GM18868 (cell line): ENCODE results near the gene NUDCD3.

Experiments used
- ATAC-seq: cut with Tn5 transposase; IDR thresholded peaks from one replicate; pipeline ENCODE4 v1.9.1; 2021; ENCODE audit warnings: mild to moderate bottlenecking, moderate library complexity; ENCODE audit not compliant: unreplicated experiment

The NUDCD3 gene

DNA sequence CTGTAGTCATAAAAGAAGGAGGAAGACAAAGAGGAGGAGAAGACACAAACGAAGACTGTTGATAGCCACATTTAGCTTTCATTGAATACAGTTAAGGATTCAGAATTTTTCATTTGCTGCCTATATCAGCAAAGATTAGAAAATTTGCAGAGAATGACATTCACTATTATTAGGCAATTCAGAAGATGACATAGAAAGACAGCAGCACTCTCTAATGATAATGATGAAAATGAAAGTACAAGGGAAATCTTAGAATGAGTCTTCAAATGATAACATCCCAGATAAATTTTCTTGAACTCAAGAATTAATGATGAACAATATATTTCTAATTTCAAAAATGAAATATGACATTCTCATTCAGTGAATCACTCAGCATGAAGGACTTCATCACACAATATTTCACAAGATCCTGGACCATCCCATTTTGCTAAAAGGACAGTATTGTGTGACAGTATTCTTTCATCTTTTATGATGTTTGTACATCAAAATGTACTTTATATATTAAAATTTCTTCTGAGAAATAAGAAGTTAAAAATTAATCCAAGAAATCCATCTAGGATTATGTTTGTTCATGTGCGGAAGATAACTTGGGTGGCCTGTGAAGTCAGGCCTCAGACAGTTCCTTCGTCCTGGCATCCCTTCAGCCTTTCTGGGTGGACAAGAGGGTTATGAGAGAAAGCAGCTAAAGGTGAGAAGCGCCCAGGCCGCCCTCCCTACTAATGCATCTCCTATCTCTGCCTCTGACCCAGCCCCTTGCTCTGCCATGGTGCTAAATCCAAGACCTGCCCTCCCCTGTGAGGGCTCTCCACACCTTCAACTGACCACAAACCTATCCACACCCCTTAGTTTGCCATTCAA, 117.7 kb downstream of the NUDCD3 start:
- ATAC-seq: no peak

- ATAC-seq: no peak
Observed at GRCh38 chr7:44368885-44369284, 121.6 kb downstream of the NUDCD3 start.

DNA sequence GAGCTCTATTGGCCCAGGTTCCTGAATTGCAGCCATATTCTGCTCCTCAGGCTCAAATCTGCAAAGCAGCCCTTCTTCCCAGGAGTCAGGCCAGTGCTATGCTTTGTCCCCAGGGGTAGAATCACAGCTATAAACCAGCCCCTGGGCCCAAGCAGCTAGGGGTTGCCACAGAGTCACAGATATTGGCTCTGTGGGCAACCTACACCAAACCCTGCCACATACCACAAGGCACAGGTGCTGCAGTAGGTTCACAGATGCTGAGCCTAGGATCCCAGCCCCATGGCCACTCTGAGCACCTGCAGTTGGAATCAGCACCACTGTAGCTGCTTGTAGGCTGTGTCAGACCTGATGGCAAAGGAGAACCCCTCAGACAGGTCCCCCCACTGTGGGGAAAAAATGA, 122.0 kb downstream of the NUDCD3 start:
- ATAC-seq: no peak

DNA sequence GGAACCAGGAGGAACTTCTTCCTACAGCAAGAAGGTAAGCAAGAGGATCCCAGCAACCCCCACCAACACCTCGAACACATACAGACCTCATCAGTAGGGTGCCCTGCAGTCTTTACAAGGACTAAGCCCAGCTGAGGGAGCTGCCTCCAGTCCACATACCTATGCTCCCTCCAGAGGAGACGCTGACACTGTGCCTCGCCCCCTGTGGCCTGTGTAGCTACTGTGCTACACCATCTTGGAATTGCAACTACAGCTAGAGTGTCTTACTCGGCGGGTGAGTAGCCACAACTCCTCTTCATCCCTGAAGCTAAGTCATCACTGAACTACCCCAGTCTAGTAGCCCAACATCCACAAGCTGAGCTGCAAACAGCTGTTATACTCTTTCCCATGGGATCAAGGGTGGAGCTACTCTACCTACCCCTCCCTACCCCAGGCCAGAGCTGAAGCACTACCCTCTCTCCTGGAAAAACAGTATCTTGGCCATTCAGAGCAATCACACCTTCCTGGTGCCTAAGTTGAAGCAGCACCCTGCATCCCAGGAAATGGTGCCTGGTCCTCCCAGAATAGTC, 122.9 kb downstream of the NUDCD3 start:
- no peak for ATAC-seq

DNA sequence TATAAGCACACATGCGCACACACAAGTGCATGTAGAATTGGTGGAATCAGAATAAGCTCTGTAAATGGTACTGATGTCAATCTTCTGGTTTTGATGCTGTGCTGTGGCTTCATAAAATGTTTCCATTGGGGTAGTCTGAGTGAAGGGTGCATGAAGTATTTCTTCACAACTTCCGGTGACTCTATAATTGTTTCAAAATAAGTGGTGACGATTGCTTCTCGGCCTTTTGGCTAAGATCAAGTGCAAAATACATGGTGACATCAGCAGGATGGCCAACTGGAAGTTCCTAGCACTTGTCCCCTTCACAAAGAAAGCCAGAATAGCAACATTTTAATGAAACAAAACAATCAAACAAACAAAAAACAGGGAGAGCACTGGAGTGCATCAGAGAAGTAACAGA, 123.5 kb downstream of the NUDCD3 start:
- ATAC-seq: no peak

DNA sequence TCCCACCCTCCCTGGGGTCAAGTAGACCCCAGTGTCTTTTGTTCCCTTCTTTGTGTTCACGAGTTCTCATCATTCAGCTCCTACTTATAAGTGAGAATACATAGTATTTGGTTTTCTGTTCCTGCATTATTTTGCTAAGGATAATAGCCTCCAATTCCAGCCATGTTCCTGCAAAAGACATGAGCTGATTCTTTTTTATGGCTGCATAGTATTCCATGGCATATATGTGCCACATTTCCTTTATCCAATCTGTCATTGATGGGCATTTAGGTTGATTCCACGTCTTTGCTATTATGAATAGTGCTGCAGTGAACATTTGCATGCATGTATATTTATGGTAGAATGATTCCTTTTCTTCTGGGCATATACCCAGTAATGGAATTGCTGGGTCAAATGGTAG, 136.8 kb downstream of the NUDCD3 start:
- ATAC-seq: no peak

- no peak for ATAC-seq
Observed at GRCh38 chr7:44348851-44349781, 141.3 kb downstream of the NUDCD3 start.

DNA sequence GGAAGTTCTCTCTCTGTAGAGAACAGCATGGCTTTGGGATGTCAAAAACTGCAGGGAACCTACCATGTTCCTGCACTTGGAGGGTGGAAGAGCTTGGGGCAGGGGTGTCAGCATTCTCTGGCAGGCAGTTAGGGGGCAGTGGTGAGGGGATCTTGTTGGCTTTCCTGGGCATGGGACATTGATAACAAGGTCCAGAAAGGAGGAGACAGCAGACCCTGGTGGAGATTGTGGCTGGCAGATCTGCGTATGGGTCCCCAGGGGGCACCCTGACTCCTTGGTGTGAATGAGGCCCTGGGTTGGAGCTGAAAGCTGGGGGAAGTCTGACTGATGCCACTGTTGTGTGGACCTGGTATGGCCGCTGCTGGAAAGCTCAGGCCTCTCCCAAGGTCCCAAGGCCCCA, 142.2 kb downstream of the NUDCD3 start:
- ATAC-seq: no peak

DNA sequence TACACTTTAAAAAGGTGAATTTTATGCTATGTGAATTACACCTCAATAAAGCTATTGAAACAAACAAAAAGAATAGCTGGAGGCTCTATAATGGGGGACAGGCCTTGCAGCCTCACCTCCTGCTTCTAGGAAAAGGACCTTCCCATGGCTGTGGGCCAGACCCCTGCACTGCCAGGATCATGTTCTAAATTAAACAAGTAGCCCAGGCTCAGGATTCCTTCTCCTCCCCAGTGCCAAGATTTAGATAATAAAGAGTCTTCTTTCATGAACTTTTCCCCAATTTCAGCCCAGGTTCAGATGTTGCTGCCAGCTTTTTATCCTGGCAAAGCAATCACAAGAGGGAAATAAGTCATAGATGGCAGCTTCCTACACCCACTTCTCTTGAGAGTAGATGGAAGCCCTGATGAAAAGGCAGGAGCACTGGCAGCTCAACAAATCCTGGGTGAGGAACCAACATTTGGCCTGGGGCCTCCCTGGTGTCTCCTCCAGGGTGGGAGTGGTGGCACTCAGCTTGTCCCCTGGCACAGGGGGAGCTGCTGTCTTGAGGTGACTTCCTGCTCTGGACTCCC, 142.8 kb downstream of the NUDCD3 start:
- ATAC-seq: no peak

- no peak for ATAC-seq
Observed at GRCh38 chr7:44346063-44346462, 144.4 kb downstream of the NUDCD3 start.

GRCh38 chr7:44341401-44341800, 149.1 kb downstream of the NUDCD3 start:
- ATAC-seq: no peak

GRCh38 chr7:44338600-44338999, 151.9 kb downstream of the NUDCD3 start:
- ATAC-seq: no peak

DNA sequence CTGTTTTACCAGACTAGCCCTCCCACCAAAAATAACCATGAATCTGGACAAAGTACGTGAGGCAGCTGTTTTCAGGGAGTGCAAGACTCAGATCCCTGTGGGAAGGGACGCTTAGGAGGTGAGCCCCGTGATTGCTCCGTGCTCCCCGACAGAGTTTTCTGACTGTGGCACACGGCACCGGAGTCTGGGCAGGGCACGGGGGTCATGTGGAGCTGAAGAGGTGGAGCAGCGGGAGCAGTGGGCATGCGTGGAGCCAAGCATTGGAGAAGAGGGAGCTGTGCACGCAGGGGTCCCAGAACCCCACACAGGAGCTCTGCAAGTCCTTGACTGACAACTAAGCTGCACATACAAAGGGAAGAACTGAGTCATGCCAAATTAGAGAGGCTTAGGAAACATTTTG, 154.0 kb downstream of the NUDCD3 start:
- no peak for ATAC-seq

DNA sequence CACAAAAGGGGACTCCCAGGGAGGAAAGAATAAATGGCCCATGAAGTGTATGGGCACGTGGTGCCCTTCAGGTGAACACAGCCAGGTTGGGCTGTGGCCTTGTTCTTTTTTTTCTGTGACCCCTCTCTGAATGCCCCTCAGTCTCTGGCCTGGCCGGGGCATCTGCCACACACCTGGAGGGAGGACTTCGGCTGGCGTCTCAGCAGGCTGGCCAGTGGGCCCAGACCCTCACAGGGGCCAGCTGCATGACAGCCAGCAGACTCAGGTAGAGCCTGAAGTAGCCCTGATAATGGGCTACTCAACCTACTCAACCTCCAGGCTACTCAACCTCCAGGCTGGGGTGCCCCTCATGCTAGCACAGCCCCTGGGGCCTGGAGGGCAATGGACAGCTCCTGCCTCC, 155.3 kb downstream of the NUDCD3 start:
- no peak for ATAC-seq

DNA sequence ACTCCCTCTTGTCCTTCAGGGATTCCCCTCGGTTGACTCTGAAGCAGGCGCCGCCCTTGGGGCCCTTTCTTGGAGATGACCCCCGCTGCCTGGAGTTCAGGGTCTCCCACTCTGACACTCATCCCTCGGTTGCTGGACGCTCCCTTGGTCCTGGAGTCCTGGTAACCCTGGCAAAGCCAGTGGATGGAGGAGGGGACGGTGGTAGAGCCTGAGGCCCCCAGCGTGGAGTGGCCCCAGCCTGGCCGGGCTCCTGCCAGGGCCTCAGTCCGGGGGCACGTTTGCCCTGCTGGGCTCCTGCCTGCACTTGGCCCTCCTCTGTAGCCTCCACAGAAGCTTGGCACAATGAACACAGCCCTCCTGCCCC, 155.7 kb downstream of the NUDCD3 start:
- no peak for ATAC-seq

- ATAC-seq: no peak
Observed at GRCh38 chr7:44333911-44334733, 156.3 kb downstream of the NUDCD3 start.

GRCh38 chr7:44331682-44332081, 158.8 kb downstream of the NUDCD3 start:
- no peak for ATAC-seq

DNA sequence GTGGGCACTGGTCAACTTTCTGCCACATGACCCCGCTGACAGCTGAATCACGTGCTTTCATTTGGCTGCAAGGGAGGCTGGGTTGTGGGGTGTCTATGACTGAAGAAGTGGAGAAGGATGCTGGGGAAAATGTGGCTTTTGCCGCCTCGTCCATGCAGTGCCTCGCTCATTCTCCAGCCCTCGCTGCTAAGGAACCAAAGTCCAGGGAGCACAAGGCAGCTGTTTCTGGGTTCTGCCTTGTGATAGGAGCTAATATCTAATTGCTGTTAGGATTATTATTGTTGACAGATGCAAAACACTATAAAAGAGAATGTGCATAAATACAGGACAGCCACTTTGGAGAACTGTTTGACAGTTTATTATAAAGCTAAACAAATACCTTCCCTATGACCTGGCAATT, 160.1 kb downstream of the NUDCD3 start:
- ATAC-seq: no peak

GRCh38 chr7:44329888-44330287, 160.6 kb downstream of the NUDCD3 start:
- ATAC-seq: no peak
